ENCODE results near the gene ZBTB20.

DNA sequence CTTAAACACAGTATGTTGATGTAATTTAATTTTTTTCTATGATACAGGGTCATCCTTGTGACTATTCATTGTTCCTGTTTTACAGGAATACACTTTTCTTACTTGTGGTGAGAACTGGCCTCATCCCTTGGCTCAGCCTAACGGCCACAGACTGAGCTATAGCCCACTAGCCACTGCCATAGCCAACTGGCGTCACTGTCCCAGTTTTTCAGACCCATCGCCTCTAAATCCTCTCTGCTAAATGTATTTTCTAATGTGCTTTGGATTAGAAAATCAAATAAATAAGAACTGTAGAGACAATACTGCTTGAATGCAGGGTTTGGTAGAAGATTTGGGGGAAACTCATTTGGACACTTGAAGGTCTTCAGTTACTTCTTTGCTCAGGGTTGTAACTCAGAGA, 740.2 kb downstream of the ZBTB20 start:
- TF ChIP-seq EZH2 (IDR thresholded peaks at IDR 0.05; ENCODE audit: low read length, unreplicated experiment): no peak
- TF ChIP-seq, protein P1, sequence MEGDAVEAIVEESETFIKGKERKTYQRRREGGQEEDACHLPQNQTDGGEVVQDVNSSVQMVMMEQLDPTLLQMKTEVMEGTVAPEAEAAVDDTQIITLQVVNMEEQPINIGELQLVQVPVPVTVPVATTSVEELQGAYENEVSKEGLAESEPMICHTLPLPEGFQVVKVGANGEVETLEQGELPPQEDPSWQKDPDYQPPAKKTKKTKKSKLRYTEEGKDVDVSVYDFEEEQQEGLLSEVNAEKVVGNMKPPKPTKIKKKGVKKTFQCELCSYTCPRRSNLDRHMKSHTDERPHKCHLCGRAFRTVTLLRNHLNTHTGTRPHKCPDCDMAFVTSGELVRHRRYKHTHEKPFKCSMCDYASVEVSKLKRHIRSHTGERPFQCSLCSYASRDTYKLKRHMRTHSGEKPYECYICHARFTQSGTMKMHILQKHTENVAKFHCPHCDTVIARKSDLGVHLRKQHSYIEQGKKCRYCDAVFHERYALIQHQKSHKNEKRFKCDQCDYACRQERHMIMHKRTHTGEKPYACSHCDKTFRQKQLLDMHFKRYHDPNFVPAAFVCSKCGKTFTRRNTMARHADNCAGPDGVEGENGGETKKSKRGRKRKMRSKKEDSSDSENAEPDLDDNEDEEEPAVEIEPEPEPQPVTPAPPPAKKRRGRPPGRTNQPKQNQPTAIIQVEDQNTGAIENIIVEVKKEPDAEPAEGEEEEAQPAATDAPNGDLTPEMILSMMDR (conservative IDR thresholded peaks at IDR 0.05; ENCODE audit: low read depth, low read length): no peak

Measured in PC-3 (cell line).